Measurements from ENCODE around the gene LRMDA.

Gene LRMDA

DNA sequence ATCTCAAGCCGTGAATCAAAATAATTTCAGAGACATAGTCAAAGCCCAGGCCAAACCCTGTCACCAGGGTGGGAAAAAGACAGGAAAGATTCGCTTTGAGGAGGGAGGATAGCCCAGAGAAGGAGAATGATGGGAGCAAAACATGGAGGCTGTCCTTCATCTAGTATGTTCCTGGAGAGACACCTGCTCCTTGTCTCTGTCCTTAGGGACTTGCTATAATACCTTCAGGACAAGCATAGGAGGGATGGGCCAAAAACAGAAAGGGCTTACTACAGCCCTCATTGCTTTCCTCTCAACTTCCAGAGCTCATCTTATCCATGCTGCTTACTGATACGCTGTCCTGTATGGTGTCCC lies 593.7 kb downstream of the LRMDA start:
- DNase-seq (ENCODE audit: low read depth in 2 of 2) = no peak

DNA sequence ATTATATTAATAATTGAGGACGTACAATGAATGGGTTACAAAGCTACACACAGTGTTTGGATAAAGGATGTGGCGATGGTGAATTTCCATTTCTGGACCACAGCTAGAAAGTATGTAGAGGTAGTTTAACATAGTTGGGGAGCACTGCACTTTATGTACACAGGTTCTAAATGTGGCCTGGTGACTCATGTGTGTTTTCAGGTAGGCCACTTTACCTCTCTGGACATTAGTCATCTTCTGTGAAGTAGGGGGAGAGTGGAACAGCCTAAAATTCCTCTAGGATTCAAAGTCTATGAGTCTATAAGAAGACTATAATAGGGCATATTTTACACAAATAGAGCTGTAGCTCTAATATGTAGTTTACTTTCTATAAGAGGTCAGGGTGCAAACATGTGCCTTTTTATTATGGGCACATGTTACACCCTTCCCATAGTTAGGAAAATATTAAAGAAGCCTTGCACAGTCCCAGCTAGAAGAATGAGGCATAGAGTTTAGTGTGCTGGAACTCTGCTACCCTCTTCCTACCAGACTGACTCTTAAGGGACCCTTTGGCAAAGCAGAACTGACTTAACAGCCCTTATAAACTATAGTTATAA lies 594.9 kb downstream of the LRMDA start:
- DNase-seq (ENCODE audit: low read depth in 2 of 2) = no peak

DNA sequence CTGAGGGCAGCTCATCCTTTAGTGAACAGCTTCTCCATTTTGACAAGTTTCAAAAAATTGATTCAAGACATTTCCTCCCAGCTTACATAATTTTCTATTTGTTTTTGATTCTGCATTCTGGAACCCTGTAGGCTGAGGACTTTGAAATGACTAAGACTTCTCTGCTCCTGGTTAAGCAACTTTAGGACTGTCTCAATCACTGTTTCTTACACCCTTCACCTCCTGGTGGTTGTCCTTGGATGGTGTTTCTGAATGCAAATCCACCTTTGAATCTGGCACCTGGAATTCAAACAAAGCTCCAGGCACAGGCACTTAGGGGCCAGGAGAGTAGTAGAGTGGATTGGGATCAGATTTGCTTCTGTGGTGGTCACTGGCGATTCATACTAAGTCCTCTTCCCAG lies 595.5 kb downstream of the LRMDA start:
- DNase-seq (ENCODE audit: low read depth in 2 of 2) = no peak

DNA sequence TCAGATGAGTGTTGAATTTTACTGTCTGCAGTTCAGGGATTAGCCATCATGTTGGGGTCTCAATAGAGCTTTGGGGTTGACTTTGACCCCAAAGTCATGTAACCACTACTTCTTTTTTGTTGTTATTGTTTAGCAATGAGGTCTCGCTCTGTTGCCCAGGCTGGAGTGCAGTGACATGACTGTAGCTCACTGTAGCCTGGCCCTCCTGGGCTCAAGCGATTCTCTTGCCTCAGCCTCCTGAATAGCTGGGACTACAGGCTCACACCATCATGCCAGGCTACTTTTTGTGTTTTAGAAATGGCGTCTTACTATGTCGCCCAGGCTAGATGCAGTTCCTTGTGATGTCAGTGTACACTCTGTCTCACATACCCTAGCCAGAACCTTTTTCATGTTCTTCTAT lies 598.4 kb downstream of the LRMDA start:
- DNase-seq (ENCODE audit: low read depth in 2 of 2) = no peak

DNA sequence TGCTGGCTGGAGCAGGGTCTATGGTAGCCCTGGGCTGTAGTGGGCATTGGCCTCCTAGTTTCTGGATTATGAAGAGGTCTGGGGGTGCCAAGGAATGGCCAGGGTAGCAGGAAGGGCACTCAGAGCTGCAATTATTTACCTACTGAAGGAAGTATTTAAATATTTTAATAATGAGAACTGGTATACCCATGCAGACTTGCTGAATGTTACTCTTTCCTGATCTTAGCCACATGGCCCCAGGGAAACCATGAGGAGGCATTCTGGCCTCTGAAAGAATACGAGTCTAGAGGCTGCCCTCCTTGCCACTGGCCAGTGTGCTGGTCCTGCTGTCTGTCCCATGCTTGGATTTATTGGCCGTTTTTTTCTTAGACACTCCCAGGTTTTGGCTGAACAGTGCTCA lies 599.7 kb downstream of the LRMDA start:
- DNase-seq (ENCODE audit: low read depth in 2 of 2) = no peak

DNA sequence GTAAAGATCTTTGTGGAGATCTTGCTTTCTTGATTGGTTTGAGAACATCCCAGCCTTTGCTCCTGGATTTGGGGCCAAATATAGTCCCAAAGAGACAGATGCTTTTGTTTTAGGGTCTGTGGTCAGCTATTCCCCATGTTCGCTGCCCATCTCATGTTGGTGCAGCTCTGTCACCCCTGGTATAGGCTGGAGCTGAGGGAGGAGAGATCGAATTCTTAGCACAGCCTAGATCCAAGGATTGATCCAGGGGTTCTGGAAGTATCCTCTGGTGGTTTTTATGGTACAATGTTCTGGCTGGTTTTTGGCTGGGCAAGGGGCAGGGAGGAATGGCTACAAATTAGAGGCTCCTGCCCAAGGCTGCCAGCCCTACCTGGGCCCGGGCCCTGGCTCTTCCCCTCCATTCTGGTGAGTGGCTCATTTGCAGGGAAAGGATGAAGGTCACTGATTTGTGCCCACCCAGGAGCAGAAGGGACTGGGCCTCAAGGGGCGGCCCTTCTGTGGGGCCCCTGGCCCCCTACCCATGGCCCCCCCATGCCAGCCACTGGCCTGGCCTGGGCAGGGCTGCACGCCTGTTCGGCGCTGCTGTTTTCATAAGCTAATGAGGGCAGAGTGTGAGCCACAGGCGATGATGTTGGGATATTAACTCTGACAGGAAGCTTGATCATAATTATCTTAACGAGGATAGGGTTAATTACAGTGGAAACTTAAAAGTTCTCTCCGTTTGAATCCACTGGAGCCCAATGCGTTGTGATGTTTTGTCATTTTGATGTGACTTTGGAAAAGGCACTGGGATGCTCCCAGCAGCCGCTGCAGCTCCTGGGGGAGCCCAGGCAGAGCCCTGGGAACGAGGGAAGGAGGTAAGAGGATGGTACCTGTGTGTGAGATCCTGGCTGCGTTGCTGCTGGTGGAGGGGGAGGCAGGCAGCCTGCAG lies 600.6 kb downstream of the LRMDA start:
- DNase-seq (ENCODE audit: low read depth in 2 of 2) = no peak

DNA sequence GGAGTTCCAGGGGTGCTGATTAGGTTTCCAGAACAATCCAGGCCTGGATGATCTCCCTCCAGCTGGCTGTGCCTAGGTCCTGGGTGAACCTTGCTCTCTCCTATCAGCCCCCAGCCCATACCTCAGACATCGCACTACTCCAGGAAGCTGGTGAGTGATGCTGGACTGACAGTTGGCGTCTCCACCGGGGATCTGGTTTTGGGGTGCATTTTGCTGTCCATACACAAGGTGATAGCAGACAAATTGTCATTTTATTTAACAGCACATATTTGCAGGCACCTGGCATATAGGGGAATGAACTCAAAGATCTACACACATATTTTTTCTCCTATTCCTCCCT lies 601.2 kb downstream of the LRMDA start:
- no peak for DNase-seq (ENCODE audit: low read depth in 2 of 2)

DNA sequence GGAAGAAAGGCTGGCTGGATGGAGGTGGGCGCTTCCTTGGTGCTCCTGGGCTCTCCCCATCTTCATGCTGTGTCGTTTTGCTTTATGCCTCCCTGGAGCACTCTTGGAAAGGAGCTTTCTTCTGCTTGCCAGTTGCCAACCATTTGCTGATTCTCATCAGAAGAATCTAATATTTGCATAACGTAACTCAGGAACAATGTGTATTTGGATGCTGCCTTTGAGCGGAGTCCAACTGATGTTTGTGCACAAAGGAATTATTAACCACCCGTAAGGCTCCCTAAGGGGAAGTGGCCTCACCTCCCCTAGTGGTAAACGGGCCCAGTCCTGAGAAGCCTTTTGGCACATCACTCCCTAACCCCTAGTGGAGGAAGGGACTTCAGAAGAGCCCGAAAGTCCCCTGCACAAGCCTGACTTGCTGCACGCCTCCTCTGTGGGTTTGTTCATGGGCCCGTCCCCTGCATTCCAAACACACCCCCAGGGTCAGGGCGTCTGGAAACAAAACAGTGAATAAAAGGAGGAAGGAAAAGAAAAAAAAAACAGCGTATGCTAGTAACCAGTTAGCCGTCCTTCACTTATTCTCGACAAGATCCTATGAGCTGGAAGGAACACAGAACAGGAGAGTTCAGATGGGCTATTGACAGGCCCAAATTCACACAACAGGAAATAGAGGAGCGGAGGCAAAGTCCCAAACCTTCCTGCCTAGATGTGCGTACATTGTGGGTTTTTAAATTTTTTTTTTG lies 602.2 kb downstream of the LRMDA start:
- DNase-seq (ENCODE audit: low read depth in 2 of 2) = no peak

DNA sequence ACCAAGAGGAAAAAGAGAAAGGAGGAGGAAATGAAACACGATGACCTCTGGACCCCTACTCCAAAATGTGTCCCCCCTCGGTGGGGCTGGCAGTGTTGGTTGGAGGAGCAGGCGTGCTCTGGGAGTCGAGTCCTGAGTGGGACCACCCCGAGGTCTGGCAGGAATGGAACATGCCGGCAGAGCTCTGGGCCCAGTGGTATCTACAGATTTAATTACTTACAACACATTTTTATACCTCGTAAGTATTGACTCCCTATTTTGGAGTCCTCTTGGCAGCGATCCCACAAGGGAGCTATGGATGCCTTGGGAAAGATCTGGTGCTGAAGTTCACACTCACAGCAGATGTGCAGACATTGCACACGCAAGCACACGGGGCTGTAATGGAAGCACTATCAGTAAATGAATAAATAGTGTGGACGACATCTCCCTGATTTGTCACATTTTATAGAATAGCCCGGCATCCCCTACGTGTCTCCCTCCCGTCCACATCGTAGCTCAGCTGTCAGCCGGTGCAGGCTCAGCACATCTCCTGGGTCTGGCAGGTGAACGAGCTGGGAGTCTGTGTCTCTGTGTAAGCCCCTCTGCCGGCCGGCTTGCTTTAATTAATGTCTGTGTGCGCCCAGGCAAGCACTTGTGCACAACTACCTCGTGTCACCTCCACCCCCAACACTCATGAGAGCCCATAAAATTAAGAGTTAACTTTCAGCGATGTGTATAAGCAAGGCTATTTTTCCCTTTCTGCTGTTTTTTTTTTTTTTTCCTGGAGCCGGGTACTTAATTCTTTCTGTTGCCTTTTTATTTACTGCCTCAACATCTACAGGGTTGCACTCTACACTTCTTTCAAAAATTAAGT lies 603.2 kb downstream of the LRMDA start:
- DNase-seq (ENCODE audit: low read depth in 2 of 2) = no peak

DNA sequence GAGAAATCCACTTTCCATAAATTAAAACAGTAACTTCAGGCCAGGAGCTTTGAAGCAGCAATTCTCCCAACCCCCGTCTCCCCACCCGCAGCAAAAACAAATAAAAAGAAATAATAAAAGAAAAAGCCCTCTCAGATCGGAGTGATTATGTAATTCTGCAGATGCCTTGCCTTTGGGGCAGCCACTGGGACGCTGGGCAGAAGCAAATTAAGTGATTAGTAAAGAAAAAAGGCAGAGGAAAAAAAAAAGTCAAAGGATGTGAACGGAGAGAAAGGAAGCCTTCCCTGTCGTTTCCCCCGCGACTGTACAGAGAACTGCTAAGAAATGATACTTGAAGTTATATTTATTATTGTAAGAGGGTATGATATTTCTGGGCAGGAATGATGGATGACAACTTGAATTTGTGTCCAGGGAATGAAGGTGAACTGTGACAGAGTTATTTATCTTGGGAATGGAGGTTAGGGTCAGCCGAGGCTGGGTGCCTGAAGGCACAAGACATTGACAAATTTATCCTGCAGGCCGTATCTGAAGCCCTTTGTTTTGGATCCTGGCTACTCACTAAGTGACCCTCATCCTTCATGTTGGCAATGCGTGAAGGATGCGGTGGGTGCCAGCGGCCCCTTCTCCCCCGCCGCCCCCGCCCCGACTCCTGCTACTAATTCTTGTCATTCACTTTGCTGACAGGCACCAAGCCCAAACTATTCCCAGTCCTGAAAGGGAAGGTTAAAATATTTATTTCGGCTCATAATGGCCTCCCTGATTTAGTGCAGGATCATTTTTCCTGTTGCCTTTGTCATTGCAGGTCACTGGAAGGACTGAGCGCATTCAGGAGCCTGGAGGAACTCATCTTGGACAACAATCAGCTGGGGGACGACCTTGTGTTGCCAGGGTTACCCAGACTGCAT lies 604.0 kb downstream of the LRMDA start:
- no peak for DNase-seq (ENCODE audit: low read depth in 2 of 2)

DNA sequence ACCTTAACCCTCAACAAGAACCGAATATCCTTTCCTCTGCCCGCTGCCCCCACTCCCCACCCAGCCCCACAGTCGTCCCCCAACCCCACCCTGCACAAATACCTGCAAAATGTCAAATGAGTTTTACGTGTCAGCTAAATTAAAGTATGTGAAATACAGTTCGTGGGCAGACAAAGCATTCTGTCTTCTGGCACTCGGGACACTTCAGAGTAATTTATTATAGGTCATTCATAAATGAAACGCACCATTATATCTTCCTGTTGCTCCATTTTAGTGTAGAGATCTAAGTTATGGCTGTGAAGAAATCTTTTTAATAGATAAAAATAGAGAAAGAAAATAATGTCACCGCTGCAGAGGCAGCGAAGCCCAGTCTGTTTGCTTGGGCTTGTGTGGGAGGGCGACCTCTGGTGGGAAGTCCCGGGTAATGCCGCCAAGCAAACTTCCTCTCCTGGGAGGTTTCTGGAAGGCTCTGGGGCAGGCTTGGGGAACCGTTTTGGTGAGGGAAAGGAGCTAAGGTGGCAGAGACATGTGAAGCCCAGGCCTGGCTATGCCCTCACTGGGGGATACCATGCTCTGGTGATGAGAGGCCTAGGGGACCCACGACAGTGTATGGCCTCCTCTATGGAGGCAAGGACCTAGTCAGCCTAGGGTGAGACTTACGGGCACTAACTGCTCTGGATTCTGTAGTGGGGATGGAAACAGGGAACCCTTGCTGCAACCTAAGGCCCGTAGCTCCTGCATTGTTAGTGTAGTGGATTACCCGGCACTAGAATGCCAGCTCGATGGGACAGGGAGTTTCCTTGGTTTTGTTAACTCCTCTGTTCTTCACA lies 604.9 kb downstream of the LRMDA start:
- DNase-seq (ENCODE audit: low read depth in 2 of 2) = no peak

DNA sequence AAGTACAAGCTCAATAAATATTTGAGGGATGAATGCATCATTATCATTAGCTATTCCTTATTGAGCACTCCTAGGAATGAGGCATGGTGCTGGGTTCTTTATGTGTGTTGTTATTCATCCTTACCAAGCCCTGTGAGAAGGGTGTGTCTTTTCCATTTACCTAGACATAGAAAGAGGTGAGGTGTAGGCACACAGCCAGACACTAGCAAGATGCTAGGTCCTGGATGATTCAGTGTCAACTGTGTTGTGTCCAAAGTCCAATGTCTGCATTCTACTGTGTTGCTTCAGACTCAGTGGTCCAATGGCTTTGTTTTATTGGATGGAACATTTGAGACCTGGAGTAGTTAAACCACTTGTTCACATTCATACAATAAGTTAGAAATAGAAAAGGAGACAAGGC lies 605.5 kb downstream of the LRMDA start:
- DNase-seq (ENCODE audit: low read depth in 2 of 2) = no peak

DNA sequence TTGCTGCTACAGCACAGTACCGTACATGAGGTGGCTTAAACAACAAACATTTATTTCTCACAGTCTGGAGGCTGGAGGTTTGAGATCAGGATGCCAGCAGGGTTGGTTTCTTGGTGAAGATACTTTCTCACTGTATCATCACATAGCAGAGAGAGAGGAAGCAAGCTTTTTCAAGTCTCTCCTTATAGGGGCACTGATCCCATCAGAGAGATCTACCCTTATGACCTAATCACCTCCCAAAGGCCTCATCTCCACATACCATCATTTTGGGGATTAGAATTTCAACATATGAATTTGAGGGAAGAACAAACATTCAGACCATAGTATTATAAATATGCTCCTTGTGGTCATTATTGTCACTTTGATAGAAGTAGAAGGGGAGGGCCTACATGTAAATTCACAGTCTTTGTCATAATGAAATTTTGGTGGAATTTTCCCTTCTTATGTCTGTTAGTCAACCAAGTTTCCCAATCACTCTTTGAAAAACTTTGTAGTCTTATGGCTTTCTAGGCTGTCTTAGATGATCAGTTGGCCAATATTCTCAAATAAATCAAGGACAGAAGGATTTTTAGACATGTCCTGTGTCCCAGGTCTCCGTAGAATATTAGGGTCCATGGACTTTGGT lies 606.2 kb downstream of the LRMDA start:
- DNase-seq (ENCODE audit: low read depth in 2 of 2) = no peak

DNA sequence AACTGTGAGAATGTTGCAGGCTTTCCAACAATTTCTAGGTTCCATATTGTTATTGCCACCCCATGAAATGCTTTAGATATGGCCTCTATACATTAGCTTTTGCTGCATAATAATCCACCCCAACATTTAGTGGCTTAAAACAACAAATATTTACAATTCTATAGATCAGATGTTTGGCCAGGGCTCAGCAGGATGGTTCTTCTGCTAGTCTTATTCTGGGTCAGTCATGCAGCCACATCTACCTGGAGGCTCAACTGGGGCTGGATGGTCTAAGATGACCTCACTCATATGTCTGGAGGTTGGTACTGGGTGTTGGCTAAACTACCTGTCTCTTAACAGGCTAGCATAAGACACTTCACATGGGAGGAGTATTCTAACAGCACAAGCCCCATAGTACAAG lies 607.3 kb downstream of the LRMDA start:
- no peak for DNase-seq (ENCODE audit: low read depth in 2 of 2)

DNA sequence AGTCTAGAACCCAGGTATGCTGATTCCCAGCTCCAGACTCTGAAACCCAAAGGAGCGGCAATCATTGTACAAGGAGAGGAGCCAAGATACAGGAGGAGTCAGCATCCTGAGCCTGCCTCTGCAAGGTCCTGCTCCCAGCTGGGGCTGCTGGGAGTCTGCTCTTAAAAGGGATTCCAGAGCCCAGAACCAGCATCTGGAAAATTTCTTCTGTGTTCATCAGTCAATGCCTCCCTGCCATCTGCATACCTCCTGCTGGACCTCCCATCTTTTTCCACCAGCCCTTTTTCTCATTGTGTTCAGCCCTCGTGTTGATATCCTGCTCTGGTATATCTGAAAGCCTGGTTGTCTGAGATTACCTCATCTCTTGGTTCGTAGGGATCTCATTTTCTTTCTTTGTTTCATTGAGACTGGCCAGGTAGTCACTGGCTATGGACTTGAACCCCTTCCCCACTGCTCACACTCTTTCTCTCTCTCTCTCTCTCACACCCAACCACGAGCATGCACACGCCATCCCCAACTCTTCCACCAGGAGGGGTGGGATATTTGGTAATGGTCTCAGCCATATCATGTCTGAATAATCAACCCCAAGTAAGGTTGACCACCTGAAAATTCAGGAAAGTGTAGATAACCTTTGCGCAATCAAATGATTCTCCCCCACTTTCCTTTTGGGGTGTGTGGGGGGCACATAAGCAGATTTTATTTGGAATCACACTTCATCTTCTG lies 608.8 kb downstream of the LRMDA start:
- no peak for DNase-seq (ENCODE audit: low read depth in 2 of 2)

DNA sequence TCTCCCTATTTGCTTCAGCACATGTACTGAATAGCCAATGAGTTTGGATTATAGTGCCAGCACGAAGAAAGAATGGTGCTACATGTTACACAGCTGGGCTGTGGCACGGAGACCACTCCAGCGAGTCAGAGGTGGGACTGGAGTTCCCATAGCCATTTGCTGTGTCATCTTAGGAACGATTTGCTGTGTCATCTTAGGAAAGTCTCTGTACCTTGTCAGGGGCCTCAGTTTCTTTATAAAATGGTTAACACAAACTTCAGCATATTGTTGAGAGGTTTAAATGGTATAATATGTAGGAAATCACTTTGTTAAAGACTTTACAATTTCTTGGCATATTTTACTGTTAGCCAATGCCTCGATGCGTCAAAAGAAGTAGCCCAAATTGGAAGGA lies 609.4 kb downstream of the LRMDA start:
- no peak for DNase-seq (ENCODE audit: low read depth in 2 of 2)

DNA sequence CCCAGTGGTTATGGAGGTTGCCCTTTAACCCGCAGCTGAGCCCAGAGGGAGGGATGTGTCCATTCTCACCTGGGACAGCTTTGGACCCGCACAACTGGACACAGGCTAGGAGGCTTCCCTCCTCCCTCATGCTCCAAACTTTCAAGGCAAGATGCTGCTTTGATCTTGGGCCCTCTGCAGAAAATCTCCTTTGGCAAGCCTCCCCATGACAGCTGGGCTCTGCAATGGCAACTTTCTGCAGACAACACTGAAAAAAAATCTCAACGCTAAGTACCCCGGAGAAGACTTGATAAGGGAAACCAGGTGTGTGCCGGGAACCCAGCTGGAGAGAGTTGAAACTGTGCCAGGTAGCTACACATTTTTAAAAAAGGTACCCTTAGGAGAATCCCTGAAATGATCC lies 610.1 kb downstream of the LRMDA start:
- DNase-seq (ENCODE audit: low read depth in 2 of 2) = no peak

DNA sequence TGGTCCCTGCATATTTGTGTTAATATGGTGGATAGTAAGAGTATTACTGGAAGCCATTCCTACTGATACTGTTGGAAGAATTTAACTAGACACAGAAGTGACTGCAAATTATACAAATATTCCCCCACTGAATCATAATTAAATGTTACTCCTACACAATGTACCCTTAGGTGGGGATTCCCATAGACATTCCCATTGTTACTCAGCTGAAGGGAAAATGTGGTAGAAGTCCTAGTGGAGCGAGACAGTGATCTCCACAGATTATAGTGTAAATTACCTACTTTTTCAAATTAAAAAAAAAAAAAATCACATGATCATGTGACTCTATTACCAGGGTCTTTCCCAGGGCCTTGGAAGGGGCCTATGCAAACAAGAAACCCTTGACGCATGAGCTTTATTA lies 611.8 kb downstream of the LRMDA start:
- no peak for DNase-seq (ENCODE audit: low read depth in 2 of 2)

DNA sequence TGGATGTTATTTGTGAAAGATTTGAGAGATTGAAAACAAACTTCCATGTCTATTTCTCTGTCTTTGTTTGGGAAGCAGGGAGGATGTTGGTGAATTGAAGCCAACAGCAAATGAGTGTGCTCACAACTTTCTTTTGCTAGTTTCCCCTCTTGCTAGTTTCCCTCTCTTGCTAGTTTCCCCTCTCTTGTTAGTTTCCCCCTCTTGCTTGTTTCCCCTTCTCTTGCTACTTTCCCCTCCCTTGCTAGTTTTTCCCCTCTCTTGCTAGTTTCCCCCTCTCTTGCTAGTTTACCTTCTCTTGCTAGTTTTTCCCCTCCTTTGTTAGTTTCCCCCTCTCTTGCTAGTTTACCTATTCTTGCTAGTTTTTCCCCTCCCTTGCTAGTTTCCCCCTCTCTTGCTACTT lies 613.3 kb downstream of the LRMDA start:
- DNase-seq (ENCODE audit: low read depth in 2 of 2) = no peak
